SK-N-SH (cell line): ENCODE results near the gene RFT1. TPM values are rescaled to one million over a fixed set of nuclear protein-coding genes. Genes with fewer than 3 reads are reported as not detected.

Source experiments
- polyA plus RNA-seq, 3 experiments: library from polyadenylated mRNA; depleted of rRNA; stranded (reverse); fragments of >200 nt; gene quantifications; 2 replicates each; pipeline ENCODE4 v1.2.3, GENCODE V29; 2012

Gene RFT1
- polyA plus RNA-seq, 1 of the 3 experiments (the other 2 are of a cell fraction) = 13.8 TPM

Other genes starting within 250 kb of the RFT1 start
- gene STIMATE, start 232.9 kb downstream of the RFT1 start, polyA plus RNA-seq (2012; rRNA removed) = 9.3 and 10.4 TPM in 2 replicates
- 0.62 and 0.72 TPM in 2 replicates for gene SFMBT1, start 84.4 kb downstream of the RFT1 start, polyA plus RNA-seq (2012; rRNA removed)
- 24.5 and 29.0 TPM in 2 replicates for gene PRKCD, start 30.8 kb upstream of the RFT1 start, polyA plus RNA-seq (2012; rRNA removed)
- 119 and 144 TPM in 2 replicates for gene TKT, start 125.6 kb upstream of the RFT1 start, polyA plus RNA-seq (2012; rRNA removed)
- 12.9 and 17.4 TPM in 2 replicates for gene DCP1A, start 217.1 kb upstream of the RFT1 start, polyA plus RNA-seq (2012; rRNA removed)